OCI-LY7 (cell line): Measurements from ENCODE around the gene HBG2.

Experiments used
- EZH2phosphoT487 ChIP-seq: fragments of 200-600 bp; sonication (generic); IDR thresholded peaks from 2 replicates; pipeline ENCODE4 v1.6.1; 2018; ENCODE audit warnings: low read depth, borderline replicate concordance, mild to moderate bottlenecking, mixed run types, antibody characterized with exemption, low read length, moderate library complexity, mixed read lengths
- TF ChIP-seq, protein P1 (sequence below): fragments of 200-600 bp; sonication (generic); conservative IDR thresholded peaks from 2 replicates; pipeline ENCODE4 v1.5.1; 2014; ENCODE audit warnings: mild to moderate bottlenecking, antibody characterized with exemption, low read length, moderate library complexity, mixed read lengths

DNA sequence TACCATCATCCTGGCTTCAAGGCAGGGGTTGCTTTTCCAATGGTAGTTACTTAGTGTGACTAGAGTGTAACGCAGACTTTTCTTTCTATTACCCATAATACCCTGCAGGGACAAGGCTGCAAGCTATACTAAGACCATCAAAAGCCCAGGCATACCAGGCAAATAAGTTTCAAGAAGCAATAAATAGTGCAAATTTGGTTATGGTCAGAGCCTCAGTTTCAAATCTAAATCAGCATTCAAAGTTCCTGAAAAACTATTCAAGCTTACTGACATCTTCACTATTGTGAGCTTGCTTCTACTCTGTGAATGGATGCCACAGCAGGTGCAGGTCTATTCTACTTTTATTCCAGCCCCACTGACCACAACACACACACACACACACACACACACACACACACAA is 25.2 kb downstream of the HBG2 start:
- TF ChIP-seq, protein P1, sequence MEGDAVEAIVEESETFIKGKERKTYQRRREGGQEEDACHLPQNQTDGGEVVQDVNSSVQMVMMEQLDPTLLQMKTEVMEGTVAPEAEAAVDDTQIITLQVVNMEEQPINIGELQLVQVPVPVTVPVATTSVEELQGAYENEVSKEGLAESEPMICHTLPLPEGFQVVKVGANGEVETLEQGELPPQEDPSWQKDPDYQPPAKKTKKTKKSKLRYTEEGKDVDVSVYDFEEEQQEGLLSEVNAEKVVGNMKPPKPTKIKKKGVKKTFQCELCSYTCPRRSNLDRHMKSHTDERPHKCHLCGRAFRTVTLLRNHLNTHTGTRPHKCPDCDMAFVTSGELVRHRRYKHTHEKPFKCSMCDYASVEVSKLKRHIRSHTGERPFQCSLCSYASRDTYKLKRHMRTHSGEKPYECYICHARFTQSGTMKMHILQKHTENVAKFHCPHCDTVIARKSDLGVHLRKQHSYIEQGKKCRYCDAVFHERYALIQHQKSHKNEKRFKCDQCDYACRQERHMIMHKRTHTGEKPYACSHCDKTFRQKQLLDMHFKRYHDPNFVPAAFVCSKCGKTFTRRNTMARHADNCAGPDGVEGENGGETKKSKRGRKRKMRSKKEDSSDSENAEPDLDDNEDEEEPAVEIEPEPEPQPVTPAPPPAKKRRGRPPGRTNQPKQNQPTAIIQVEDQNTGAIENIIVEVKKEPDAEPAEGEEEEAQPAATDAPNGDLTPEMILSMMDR = no peak
- no peak for TF ChIP-seq EZH2phosphoT487
